Measurements from ENCODE around the gene CDKN2D. TPM values are rescaled to one million over a fixed set of nuclear protein-coding genes. Genes with fewer than 3 reads are reported as not detected.
"Not testable (repeated sequence)": the region's sequence is repeated elsewhere in the genome, so short reads cannot be mapped to it uniquely, and the experiment has no call there.

CDKN2D gene
- total RNA-seq, 2 experiments from 2014 or later, result 86.0 to 88.7 TPM

DNA sequence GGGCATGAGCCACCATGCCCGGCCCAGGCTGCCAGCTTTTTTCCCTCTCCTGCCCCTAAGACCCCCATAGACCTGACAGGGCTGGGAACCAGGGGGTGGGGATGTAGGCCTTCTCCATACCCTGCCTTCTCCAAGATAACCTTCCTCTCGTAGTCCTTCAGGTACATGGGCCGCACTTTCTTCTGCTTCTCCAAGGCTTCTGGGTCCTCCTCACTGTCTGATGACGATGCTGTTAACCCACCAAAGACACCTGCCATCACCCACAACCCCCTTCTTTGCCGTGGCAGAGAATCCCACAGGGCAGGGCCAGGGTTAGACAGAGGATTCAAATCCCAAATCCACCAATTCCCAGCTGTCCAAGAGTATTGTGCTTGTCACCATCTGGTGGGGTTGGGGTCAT, 6.2 kb downstream of the CDKN2D start:
- H3K4me3 Mint-ChIP-seq, result no peak overlapping the region
- no peaks in the 10 kb centered on the region for H3K27me3 Mint-ChIP-seq (ENCODE audit: low read depth)
- H3K36me3 Mint-ChIP-seq (ENCODE audit: low read depth), result peaks cover 75% of the 10 kb centered on the region
- no peaks in the 10 kb centered on the region for H3K9me3 Mint-ChIP-seq (ENCODE audit: insufficient read depth)
- peaks cover 42% of the 10 kb centered on the region for H3K4me1 Mint-ChIP-seq (ENCODE audit: low read depth)
- ChIA-PET CTCF (interaction anchor here (0.9 to 1.2 kb wide), 3 partner anchors 20 to 137 kb away, joined by 3 read pairs; no protein-coding TSS in a partner anchor), POLR2A (interaction anchor here (0.8 to 8.0 kb wide), 4 partner anchors 8 to 57 kb away, joined by 4 to 141 read pairs (median 5); no protein-coding TSS in a partner anchor)
- DNase-seq (no peak), ATAC-seq (no peak)
- no peak overlapping the region for H3K27ac Mint-ChIP-seq

DNA sequence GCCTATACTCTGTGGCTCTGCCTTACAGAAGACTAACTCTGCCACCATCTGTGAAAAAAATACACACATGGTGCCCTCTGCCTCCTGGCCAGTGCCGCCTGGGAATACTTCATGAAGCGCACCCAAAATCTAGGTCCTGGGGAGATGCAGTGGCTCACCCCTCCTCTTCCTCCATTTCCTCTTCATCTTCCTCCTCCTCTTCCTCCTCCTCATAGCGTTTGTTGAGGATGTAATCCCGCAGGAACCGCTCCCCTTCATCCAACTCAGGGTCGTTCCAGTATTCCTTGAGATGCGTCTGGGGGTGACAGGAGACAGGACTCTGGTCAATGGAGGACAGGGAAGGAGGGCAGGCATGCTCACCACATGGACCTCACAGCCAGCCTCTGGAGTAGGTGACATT, 8.6 kb downstream of the CDKN2D start:
- H3K27me3 Mint-ChIP-seq (ENCODE audit: low read depth), result no peaks in the 10 kb centered on the region
- H3K27ac Mint-ChIP-seq, result no peak overlapping the region
- POLR2A ChIA-PET, result no interaction called here
- H3K36me3 Mint-ChIP-seq (ENCODE audit: low read depth), result peaks cover 67% of the 10 kb centered on the region
- no peak overlapping the region for H3K4me3 Mint-ChIP-seq
- CTCF ChIA-PET, result interaction anchor here (1.4 to 1.5 kb wide), 2 partner anchors 12 to 77 kb away, joined by 4 to 5 read pairs; no protein-coding TSS in a partner anchor
- ATAC-seq (no peak), DNase-seq (no peak)
- peaks cover 39% of the 10 kb centered on the region for H3K4me1 Mint-ChIP-seq (ENCODE audit: low read depth)
- H3K9me3 Mint-ChIP-seq (ENCODE audit: insufficient read depth), result no peaks in the 10 kb centered on the region

- H3K36me3 Mint-ChIP-seq (ENCODE audit: low read depth), result peaks cover 74% of the 10 kb centered on the region
- no peak for DNase-seq
- POLR2A ChIA-PET, result interaction anchor here (8.3 kb wide), 1 partner anchor 9 kb away, joined by 141 read pairs; the partner anchor contains the start of genes CDKN2D and KRI1
- no peak overlapping the region for H3K4me3 Mint-ChIP-seq
- CTCF ChIA-PET, result no interaction called here
- H3K9me3 Mint-ChIP-seq (ENCODE audit: insufficient read depth), result no peaks in the 10 kb centered on the region
- no peak for ATAC-seq
- H3K4me1 Mint-ChIP-seq (ENCODE audit: low read depth), result peaks cover 52% of the 10 kb centered on the region
- peak overlapping the region; percentile 14 for H3K27ac Mint-ChIP-seq
- no peaks in the 10 kb centered on the region for H3K27me3 Mint-ChIP-seq (ENCODE audit: low read depth)
Measured at GRCh38 chr19:10557603-10558197, 11.1 kb downstream of the CDKN2D start.

DNA sequence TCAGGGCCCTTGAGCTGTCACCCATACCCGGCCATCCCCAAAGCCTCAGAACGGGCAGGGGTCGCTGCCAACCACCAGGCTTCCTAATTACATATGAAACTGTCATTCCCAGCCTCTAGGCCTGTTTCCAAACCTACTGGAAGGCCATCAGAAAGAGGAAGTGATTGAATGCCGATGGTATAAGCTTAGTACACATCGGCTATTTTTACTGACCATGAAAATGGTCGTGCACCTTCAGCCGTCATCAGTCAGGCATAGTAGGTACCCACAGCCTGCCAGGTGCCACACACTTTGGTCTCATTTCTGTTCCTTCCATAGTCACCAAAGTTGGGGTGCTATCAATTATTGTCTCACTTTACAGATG, 13.2 kb downstream of the CDKN2D start:
- DNase-seq (no peak), ATAC-seq (no peak)
- Mint-ChIP-seq H3K4me3 (no peak overlapping the region), H3K36me3 (ENCODE audit: low read depth) (peaks cover 77% of the 10 kb centered on the region), H3K9me3 (ENCODE audit: insufficient read depth) (no peaks in the 10 kb centered on the region), H3K27me3 (ENCODE audit: low read depth) (no peaks in the 10 kb centered on the region), H3K27ac (peak overlapping the region; percentile 73), H3K4me1 (ENCODE audit: low read depth) (peaks cover 61% of the 10 kb centered on the region)
- POLR2A ChIA-PET, result interaction anchor here (1.7 to 8.3 kb wide), 2 partner anchors 11 to 48 kb away, joined by 5 to 141 read pairs; partner anchors contain the start of genes CDKN2D and KRI1
- CTCF ChIA-PET, result interaction anchor here (0.8 to 7.1 kb wide), 7 partner anchors 12 to 162 kb away, joined by 3 to 76 read pairs (median 4); partner anchors contain the start of genes CDKN2D, DNM2 and KRI1

DNA sequence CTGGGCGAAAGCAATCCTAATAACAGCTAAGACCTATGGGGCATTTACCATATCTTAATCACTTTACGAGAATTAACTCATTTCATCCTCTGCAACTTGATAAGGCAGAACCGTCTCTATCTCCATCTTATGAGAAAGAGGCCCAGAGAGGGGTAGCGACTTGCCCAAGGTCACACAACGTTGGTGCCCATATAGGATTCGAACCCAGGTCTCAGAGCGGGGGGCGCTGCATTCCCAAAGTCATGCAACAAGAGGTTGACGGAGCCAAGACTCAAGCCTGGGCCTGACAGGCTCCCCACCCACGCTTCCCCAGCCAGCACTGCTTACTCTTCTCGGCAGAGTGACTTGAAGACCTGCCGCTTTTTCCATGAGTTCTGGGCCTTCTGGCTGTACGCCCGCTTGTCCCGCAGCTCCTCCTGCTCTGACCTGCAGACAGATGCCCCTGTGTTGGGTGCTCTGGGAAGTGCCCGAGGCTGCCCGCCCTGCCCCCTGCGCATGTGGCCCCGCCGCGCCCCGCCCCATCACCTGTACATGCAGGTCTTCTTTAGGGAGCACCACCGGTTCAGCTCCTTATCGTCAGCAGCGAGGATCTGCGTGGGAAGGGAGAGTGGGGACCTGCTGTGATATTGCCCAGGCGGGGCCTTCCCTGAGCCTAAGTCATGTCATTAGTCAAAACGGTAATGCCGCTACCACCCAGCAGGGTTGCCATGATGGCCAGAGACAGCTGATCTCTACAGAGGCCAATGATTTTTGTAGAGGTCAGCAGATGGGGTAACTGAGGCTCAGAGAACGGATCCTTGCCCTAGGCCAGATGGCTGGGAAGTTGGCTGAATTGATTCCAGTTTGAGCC, 13.8 kb downstream of the CDKN2D start:
- peak overlapping the region; percentile 93 for H3K27ac Mint-ChIP-seq
- peaks cover 76% of the 10 kb centered on the region for H3K36me3 Mint-ChIP-seq (ENCODE audit: low read depth)
- ChIA-PET POLR2A (interaction anchor here (0.9 to 8.3 kb wide), 8 partner anchors 10 to 284 kb away, joined by 4 to 141 read pairs (median 5); partner anchors contain the start of genes CDKN2D, ICAM1, KRI1 and PDE4A), CTCF (interaction anchor here (0.8 to 7.1 kb wide), 15 partner anchors 9 to 163 kb away, joined by 3 to 76 read pairs (median 4); partner anchors contain the start of genes CDKN2D, DNM2 and KRI1)
- DNase-seq (peak; percentile 24), ATAC-seq (no peak)
- H3K9me3 Mint-ChIP-seq (ENCODE audit: insufficient read depth), result no peaks in the 10 kb centered on the region
- H3K4me3 Mint-ChIP-seq, result no peak overlapping the region
- no peaks in the 10 kb centered on the region for H3K27me3 Mint-ChIP-seq (ENCODE audit: low read depth)
- peaks cover 66% of the 10 kb centered on the region for H3K4me1 Mint-ChIP-seq (ENCODE audit: low read depth)

GRCh38 chr19:10553943-10554381, 14.8 kb downstream of the CDKN2D start:
- ChIA-PET POLR2A (interaction anchor here (0.9 to 8.3 kb wide), 13 partner anchors 8 to 283 kb away, joined by 3 to 141 read pairs (median 4); partner anchors contain the start of genes CDC37, CDKN2D, ICAM1 and KRI1), CTCF (interaction anchor here (0.8 to 7.1 kb wide), 16 partner anchors 10 to 150 kb away, joined by 3 to 76 read pairs (median 4); partner anchors contain the start of genes CDC37, CDKN2D and KRI1)
- H3K27ac Mint-ChIP-seq, result peak overlapping the region; percentile 93
- peaks cover 68% of the 10 kb centered on the region for H3K4me1 Mint-ChIP-seq (ENCODE audit: low read depth)
- no peaks in the 10 kb centered on the region for H3K27me3 Mint-ChIP-seq (ENCODE audit: low read depth)
- H3K36me3 Mint-ChIP-seq (ENCODE audit: low read depth), result peaks cover 73% of the 10 kb centered on the region
- H3K4me3 Mint-ChIP-seq, result peak overlapping the region; percentile 63
- ATAC-seq (peak; percentile 89), DNase-seq (peak; percentile 95)
- H3K9me3 Mint-ChIP-seq (ENCODE audit: insufficient read depth), result no peaks in the 10 kb centered on the region

DNA sequence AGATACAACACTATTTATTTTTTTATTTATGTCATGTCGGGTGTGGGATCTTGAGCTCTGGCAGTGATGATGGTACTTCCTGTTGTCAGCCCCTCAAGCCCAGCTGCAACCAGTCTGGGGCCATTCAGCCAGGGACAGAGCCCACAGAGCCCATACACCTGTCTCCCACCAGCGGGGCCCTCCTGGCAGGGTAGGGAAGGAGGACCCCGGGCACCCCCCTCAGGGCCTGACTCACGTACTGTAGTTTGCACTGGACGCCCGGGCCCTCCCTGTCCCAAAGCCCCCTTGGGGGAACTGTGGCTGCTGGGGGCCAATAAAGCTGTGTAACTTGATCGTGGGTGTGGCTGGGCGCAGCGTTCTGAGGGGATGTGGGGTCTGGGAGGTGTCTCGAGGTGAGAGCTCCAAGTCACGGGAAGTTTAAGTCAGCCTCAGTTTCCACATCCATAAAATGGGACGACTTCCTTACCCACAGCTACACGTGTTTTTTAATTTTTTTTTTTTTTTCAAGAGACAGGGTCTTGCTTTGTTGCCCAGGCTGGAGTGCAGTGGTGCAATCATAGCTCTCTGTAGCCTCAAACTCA, 15.6 kb downstream of the CDKN2D start:
- peak overlapping the region; percentile 63 for H3K4me3 Mint-ChIP-seq

GRCh38 chr19:10552510-10553053, 16.2 kb downstream of the CDKN2D start:
- POLR2A ChIA-PET, result interaction anchor here (1.0 to 8.3 kb wide), 6 partner anchors 9 to 149 kb away, joined by 3 to 141 read pairs (median 4); partner anchors contain the start of genes CDKN2D and KRI1
- H3K27me3 Mint-ChIP-seq (ENCODE audit: low read depth), result no peaks in the 10 kb centered on the region
- DNase-seq (peak; percentile 45), ATAC-seq (peak; percentile 5)
- peaks cover 71% of the 10 kb centered on the region for H3K36me3 Mint-ChIP-seq (ENCODE audit: low read depth)
- H3K4me1 Mint-ChIP-seq (ENCODE audit: low read depth), result peaks cover 62% of the 10 kb centered on the region
- CTCF ChIA-PET, result interaction anchor here (0.9 to 7.1 kb wide), 17 partner anchors 11 to 165 kb away, joined by 3 to 76 read pairs (median 7); partner anchors contain the start of genes CDC37, CDKN2D, DNM2 and KRI1
- no peaks in the 10 kb centered on the region for H3K9me3 Mint-ChIP-seq (ENCODE audit: insufficient read depth)
- H3K27ac Mint-ChIP-seq, result peak overlapping the region; percentile 93
- H3K4me3 Mint-ChIP-seq, result peak overlapping the region; percentile 63

More for the DNA sequence above, 15.6 kb downstream of the CDKN2D start:
- Mint-ChIP-seq H3K4me1 (ENCODE audit: low read depth) (peaks cover 65% of the 10 kb centered on the region), H3K9me3 (ENCODE audit: insufficient read depth) (no peaks in the 10 kb centered on the region), H3K27ac (peak overlapping the region; percentile 93), H3K36me3 (ENCODE audit: low read depth) (peaks cover 75% of the 10 kb centered on the region), H3K27me3 (ENCODE audit: low read depth) (no peaks in the 10 kb centered on the region)
- ATAC-seq (no peak), DNase-seq (peak; percentile 43)
- POLR2A ChIA-PET, result interaction anchor here (0.6 to 8.3 kb wide), 9 partner anchors 9 to 150 kb away, joined by 3 to 141 read pairs (median 4); partner anchors contain the start of genes CDC37, CDKN2D and KRI1
- CTCF ChIA-PET, result interaction anchor here (0.8 to 7.1 kb wide), 18 partner anchors 11 to 164 kb away, joined by 3 to 76 read pairs (median 7); partner anchors contain the start of genes CDC37, CDKN2D, DNM2 and KRI1

- Mint-ChIP-seq H3K9me3 (ENCODE audit: insufficient read depth) (no peaks in the 10 kb centered on the region), H3K27me3 (ENCODE audit: low read depth) (no peaks in the 10 kb centered on the region), H3K4me1 (ENCODE audit: low read depth) (peaks cover 62% of the 10 kb centered on the region), H3K36me3 (ENCODE audit: low read depth) (peaks cover 72% of the 10 kb centered on the region), H3K27ac (peak overlapping the region; percentile 93), H3K4me3 (peak overlapping the region; percentile 25)
- ATAC-seq (no peak), DNase-seq (peak; percentile 62)
- POLR2A ChIA-PET, result interaction anchor here (1.0 to 8.3 kb wide), 5 partner anchors 15 to 281 kb away, joined by 3 to 141 read pairs (median 4); partner anchors contain the start of genes CDKN2D, ICAM1 and KRI1
- CTCF ChIA-PET, result interaction anchor here (0.9 to 7.1 kb wide), 11 partner anchors 11 to 150 kb away, joined by 3 to 76 read pairs (median 7); partner anchors contain the start of genes CDKN2D, KRI1 and QTRT1
Measured at GRCh38 chr19:10551698-10552301, 17.0 kb downstream of the CDKN2D start.

GRCh38 chr19:10551006-10551405, 17.8 kb downstream of the CDKN2D start:
- not testable (repeated sequence) for H3K27me3 Mint-ChIP-seq (ENCODE audit: low read depth); H3K4me3 Mint-ChIP-seq; H3K9me3 Mint-ChIP-seq (ENCODE audit: insufficient read depth); DNase-seq; ATAC-seq
- Mint-ChIP-seq H3K4me1 (ENCODE audit: low read depth) (peaks cover 60% of the 10 kb centered on the region), H3K36me3 (ENCODE audit: low read depth) (peaks cover 71% of the 10 kb centered on the region), H3K27ac (peak overlapping the region; percentile 20)
- ChIA-PET POLR2A (interaction anchor here (1.2 to 8.3 kb wide), 4 partner anchors 16 to 280 kb away, joined by 4 to 141 read pairs (median 4); partner anchors contain the start of genes CDKN2D, ICAM1 and KRI1), CTCF (interaction anchor here (1.0 to 7.1 kb wide), 10 partner anchors 10 to 313 kb away, joined by 3 to 76 read pairs (median 6); partner anchors contain the start of genes CDKN2D, KRI1 and QTRT1)

All from activated CD8-positive, alpha-beta T cell treated with anti-CD3 and anti-CD28 coated beads, Interleukin-2, amount 10 ng/mL, durations not matched to agents 7 days and 5 days (primary cell).